PFSK-1 (cell line): ENCODE data around the gene CDK6.

Source experiments
- POLR2AphosphoS5 ChIP-seq: IDR thresholded peaks from 2 replicates; pipeline ENCODE4 v1.6.1; 2012; ENCODE audit warnings: low read depth, mild to moderate bottlenecking, control low read depth, low read length, moderate library complexity
- TAF1 ChIP-seq: IDR thresholded peaks from 2 replicates; pipeline ENCODE4 v1.6.1; 2012; ENCODE audit warnings: low read length, control low read depth, borderline replicate concordance; ENCODE audit not compliant: insufficient read depth

GRCh38 chr7:92634924-92635519 lies 201.4 kb downstream of the CDK6 start:
- no peak for TF ChIP-seq POLR2AphosphoS5
- no peak for TF ChIP-seq TAF1
